ENCODE data around the gene JPH4.
"Not testable (repeated sequence)": the region's sequence is repeated elsewhere in the genome, so short reads cannot be mapped to it uniquely, and the experiment has no call there.

The JPH4 gene

GRCh38 chr14:23578560-23579310 lies at the start of gene JPH4:
JPH4 (minus strand) TSS chr14:23578790; CDS start chr14:23577453, 1,337 bp downstream.
- no peak for DNase-seq

- no peak for DNase-seq
Measured at GRCh38 chr14:23627961-23628360, 49.4 kb upstream of the JPH4 start.

- no peak for DNase-seq
Measured at GRCh38 chr14:23626946-23627345, 48.4 kb upstream of the JPH4 start.

- DNase-seq: no peak
Measured at GRCh38 chr14:23624830-23625404, 46.3 kb upstream of the JPH4 start.

GRCh38 chr14:23623962-23624361 lies 45.4 kb upstream of the JPH4 start:
- no peak for DNase-seq

- no peak for DNase-seq
Measured at GRCh38 chr14:23622990-23623389, 44.4 kb upstream of the JPH4 start.

- no peak for DNase-seq
Measured at GRCh38 chr14:23621932-23622730, 43.5 kb upstream of the JPH4 start.

GRCh38 chr14:23621204-23621931 lies 42.8 kb upstream of the JPH4 start:
- no peak for DNase-seq

- no peak for DNase-seq
Measured at GRCh38 chr14:23620177-23620702, 41.6 kb upstream of the JPH4 start.

- no peak for DNase-seq
Measured at GRCh38 chr14:23618415-23618988, 39.9 kb upstream of the JPH4 start.

- no peak for DNase-seq
Measured at GRCh38 chr14:23617539-23617938, 38.9 kb upstream of the JPH4 start.

- no peak for DNase-seq
Measured at GRCh38 chr14:23615856-23616255, 37.3 kb upstream of the JPH4 start.

- DNase-seq: no peak
Measured at GRCh38 chr14:23614395-23614828, 35.8 kb upstream of the JPH4 start.

- DNase-seq: no peak
Measured at GRCh38 chr14:23613242-23614070, 34.9 kb upstream of the JPH4 start.

- DNase-seq: no peak
Measured at GRCh38 chr14:23612802-23613201, 34.2 kb upstream of the JPH4 start.

GRCh38 chr14:23612354-23612732 lies 33.8 kb upstream of the JPH4 start:
- DNase-seq: no peak

GRCh38 chr14:23610815-23611289 lies 32.3 kb upstream of the JPH4 start:
- DNase-seq: no peak

GRCh38 chr14:23610090-23610814 lies 31.7 kb upstream of the JPH4 start:
- no peak for DNase-seq

- not testable (repeated sequence) for DNase-seq
Measured at GRCh38 chr14:23609411-23610089, 31.0 kb upstream of the JPH4 start.

GRCh38 chr14:23609001-23609400 lies 30.4 kb upstream of the JPH4 start:
- no peak for DNase-seq
